CD4-positive, alpha-beta T cell treated with Interleukin-17A for 1 hour (primary cell): ENCODE results near the gene RGS7.
"Not testable (repeated sequence)": the region's sequence is repeated elsewhere in the genome, so short reads cannot be mapped to it uniquely, and the experiment has no call there.

Source experiments
- DNase-seq: peaks from one replicate; pipeline ENCODE4 v3.0.0-alpha.2; 2020

Gene RGS7

DNA sequence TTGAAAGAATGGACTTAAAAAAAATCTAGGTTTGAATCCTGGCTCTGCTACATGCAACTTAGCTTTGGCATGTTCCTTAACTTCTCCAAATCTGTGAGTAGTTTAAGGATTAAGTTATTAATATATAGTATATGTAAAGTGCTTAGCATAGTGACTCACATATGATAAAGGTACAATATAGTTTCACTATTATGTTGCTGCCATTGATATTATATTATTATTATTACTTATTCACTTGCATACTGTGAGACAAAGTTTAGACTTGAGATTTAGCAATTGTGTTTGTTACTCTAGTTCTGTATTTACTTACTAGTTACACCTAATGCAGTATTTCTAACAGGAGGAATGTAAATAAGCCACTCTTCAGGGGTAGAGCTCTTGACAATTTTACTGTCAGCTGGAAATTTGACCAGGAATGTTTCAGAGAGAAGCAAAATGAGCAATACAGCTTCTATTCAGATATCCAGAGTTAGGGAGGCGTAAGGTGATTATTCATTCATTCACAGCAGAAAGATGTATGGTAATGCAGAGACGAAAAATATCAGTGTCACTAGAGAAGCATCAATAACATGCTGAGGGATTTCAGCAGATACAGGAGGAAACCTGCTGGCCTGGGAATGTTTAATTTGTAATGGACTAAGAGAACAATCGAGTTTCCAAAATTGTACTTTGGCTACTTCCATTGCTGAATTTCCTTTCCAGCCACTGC lies 25.5 kb downstream of the RGS7 start:
- DNase-seq, result no peak

DNA sequence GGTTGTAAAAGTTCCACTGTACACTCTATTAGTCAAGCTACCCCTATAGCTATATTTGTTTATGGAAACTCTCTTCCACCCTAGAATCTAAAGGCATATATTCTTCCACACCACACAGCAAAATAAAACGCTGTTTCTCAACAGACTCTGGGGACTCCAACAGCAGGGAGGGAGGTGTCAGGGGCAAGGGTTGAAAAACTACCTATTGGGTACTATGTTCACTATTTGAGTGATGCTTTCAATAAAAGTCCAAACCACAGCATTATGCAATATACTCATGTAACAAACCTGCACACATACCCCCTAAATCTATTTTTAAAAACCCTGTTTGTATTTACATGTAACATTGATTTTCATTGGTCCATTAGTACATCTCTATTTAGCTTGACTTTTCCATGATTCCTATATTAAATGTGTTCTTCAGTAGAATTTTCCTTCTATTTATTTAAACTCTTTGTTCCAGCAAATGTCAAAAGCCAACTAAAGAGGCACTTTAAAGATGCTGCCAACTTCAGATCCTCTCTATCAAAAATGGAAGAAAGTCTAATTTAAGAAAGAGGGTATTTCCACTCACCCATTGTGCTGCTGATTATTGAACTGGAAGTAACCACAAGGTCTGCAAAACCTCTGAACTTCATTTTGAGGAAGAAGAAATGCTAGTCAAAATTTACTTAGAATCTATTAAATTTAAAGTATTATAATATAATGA lies 26.2 kb downstream of the RGS7 start:
- DNase-seq, result no peak

DNA sequence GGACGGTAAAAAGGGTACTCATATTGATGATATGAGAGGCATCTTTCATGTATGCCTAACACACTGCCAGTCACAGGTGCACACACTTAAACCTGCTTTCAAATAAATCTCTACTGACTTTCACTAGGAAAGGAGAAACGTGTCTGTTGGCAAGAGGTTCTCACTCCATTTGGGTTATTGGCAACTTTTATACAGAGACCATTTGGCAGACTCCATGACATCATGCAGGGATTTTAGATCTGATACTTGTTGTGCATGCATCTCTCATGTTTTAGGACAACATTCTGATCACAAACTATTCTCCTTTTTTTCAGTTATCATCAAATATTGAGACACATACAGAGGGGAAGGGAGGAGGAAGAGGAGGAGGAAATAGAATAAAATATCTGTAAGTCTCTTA lies 31.5 kb downstream of the RGS7 start:
- DNase-seq, result no peak

DNA sequence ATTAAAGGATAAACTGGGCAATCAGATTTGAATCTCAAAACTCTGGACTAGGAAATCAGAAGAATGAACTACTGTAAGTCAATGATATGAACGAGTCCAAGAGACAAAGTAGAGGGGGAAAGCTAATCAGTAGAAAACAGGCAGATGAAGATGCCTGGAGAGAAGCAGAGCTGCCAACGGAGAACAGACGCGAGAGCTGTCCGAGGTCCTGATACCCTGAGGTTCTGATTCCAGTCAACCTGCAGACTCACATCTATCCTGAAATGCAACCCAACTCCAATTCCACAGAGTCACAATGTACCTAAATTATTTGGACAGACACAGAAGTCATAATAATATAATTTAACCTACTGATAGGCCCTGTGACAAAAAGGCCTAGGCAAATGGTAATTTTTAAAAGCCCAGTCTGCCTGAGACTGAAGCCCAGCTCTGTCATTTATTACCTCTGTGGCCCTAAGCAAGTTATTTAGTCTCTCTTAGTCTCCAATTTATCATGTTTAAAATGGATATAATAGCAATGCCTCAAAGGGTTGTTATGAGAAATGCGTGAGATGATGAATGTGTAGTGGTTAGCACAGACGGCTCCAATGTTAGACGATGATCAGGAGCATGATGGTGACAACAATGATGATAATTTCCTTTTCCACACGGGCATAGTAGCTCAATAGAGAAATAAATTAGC lies 33.4 kb downstream of the RGS7 start:
- no peak for DNase-seq

DNA sequence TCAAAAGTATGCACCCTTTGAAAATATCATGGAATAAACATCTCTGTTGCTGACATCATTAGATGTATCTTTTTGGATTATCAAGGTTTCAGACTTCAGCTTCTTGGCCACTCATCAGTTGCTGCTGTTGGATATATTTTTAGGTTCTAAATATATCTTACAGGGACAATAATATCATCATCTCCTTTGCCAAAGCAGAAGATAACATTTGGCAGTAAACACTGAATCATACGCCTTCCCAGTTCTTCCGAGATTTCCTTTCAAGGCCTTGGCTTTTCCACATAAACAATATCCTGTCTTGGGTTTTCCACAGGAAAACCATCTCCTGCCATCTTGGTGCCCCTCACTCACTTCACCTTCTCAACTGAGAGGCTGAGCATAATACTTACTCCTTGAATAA lies 39.3 kb downstream of the RGS7 start:
- no peak for DNase-seq

DNA sequence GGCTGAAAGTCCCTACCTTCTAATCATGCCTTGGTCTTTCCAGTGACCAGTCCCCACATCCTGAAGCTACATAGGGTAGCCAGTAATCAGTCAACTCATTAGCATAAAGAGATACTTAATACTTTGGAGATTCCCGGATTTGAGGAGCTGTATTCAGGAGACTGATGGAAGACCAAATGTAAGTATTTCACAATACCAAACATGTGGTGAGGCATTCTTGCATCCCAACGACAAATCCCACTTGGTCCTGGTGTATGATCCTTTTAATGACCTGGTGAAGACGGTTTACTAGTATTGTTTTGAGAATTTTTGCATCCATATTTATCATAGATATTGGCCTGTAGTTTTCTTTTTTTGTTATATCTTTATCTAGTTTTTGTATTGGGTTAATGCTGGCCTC lies 40.6 kb downstream of the RGS7 start:
- DNase-seq, result no peak

DNA sequence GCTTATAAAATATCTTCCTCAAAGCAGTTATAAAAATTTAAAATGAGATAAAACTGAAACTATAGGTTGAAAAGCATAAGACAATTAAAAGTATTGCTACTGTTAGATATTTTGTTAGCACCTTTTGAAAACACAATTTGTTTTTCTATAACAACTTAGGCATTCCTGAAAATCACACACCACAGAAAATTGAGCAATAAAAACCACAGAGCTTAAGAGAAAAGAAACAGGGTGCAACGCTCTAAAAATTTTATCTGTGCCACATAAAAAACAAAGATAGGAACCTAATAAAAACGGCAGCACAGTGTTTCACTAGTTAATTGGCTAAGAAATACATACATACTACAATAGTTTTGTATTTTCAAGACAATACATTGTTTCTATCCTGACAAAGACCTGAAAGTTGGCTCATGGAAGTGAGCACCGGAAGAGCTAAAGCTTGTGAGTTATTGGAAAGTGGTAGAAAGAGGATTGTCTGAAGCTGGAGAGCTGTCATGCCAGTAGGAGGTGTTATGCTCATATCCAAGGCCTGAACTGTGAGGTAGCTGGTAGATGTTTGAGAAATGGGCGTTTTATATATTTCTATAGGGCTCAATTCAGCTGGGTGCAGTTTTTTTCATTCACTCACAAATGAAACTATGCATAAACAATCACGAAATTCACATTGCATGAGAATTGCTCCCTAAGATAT lies 45.8 kb downstream of the RGS7 start:
- DNase-seq, result no peak

DNA sequence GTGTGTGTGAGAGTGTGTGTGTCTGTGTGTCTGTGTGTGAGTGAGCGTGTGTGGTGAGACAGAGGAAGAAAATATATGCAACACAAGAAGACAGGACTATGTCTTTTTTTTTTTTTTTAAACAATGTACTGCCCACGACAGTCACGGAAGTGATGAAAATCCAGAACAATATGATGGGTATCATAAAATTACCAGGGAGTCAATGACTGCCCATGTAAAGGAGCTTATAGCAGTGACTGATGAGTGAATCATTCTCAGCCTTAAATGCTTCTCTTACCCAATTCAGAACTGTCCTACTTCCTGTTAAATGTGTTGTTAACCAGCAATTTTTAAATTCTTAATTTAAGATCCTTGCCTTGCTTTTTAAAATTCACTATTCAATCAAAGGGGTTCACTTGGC lies 46.6 kb downstream of the RGS7 start:
- DNase-seq, result no peak

DNA sequence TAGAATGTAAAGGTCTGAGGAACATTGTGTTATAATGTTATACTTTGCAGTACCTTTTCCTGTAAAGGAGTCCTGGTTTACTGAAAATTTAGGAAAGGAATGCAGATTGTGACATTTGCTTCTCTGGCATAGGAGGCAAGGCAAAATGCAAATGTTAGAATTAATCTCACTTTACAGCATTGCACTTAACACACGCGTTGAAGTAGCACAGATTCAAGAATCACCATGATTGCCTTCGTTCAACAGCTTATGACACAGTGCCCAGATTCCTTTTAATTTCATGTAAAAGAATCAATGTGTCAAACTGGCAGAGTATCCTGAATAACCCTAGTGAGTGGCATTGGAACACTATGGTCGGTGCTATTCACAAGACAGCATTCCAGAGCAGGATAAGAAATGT lies 47.4 kb downstream of the RGS7 start:
- no peak for DNase-seq

DNA sequence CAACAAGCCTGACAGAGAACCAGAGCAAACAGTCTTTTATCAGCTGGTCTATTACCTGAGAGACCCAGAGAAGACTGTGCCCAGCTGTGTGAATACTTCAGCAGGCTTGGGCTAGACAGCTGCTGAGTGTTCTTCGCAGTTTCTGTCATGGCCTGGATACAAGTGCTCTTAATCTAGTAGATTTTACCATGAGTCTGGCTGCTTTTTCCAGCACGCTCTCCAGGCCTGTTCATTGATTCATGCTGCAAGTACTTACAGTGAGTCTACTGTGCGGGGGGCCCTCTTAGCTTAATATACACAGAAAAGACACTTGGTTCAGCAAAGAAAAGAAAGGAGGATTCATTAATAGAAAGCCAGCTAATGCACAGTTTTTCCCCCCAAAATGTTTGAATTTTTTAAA lies 48.5 kb downstream of the RGS7 start:
- DNase-seq, result no peak

DNA sequence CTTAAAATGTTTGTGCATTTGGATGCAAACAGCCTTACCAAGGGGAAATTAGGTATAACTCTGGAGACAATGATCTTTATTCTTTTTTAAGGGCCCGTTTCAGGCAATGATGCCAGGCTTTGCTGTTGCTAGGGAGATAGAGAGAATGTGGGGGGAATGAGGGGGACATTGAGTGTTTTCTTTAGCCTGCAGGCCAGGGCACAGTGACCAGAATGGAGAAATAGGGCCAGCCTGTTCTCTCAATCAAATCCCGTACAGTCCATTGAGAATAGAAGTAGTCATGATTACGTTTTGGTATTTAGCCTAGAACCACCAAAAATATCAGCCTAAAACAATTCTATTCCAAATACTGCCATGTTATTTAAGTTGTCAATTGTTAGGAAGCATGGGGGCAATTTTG lies 49.0 kb downstream of the RGS7 start:
- DNase-seq, result no peak

DNA sequence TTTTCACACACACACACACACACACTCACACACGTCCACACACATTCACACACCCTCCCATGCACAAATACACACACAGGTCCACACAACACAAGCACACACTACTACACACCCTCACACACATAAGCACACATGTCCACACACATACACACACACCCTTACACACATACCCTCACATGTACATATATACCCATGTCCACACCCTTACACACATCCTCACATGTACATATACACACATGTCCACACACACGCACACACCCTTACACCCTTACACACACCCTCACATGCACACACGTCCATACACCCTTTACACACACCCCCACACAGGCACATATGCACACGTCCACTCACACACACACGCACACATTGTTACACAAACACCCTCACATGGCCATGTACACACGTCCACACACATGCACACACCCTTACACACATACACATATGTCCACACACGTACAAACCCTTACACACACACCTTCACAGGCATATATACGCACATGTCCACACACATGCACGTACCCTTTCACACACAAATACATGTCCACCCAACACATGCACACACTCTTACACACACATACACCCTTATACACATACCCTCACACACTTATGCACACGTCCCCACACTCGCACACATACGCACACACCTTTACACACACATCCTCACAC lies 50.7 kb downstream of the RGS7 start:
- DNase-seq, result no peak

DNA sequence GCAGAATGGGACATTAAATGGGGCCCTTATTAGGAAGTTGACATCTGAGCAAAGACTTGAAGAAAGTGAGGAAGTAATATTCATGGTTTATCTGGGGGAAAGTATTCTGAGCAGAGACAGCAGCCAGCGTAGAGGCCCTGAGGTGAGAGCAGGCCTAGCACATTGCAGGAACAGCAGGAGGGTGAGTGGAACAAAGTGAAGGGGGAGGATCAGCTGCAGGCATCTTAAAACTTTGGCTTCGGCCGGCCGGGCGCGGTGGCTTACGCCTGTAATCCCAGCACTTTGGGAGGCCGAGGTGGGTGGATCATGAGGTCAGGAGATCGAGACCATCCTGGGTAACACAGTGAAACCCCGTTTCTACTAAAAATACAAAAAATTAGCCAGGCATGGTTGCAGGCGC lies 55.0 kb downstream of the RGS7 start:
- DNase-seq, result not testable (repeated sequence)

DNA sequence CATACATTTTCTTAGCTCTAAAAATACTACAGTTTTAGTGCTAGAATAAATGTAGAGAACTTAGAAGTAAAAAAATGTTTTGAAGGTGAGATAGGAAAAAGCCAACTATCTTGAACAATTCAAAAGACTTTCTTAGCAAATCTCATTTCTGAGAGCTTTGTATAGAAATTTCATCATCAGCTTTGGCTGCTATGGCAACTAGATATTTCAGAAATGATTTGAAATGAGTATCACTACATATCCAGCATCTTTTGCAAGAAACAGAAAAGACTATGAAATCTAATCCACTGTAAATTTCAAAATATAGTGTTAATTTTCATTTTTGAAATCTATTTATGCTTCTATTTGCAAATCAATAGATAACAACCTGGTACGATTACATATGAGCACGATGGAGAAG lies 57.7 kb downstream of the RGS7 start:
- DNase-seq, result no peak

DNA sequence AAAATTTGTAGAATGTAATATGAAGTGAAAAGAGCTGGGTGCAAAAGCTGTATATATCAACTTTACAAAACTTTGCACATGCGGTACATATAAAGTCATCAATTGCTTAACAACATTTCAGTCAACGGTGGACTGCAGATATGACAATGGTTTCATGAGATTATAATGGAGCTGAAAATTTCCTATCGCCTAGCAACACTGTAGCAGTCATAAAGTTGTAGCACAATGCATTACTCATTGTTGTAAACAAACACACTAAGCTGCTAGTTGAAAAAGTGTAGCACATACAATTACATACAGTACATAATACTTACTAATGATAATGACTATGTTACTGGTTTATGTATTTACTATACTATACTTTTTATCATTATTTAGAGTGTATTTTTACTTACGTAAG lies 64.0 kb downstream of the RGS7 start:
- no peak for DNase-seq

DNA sequence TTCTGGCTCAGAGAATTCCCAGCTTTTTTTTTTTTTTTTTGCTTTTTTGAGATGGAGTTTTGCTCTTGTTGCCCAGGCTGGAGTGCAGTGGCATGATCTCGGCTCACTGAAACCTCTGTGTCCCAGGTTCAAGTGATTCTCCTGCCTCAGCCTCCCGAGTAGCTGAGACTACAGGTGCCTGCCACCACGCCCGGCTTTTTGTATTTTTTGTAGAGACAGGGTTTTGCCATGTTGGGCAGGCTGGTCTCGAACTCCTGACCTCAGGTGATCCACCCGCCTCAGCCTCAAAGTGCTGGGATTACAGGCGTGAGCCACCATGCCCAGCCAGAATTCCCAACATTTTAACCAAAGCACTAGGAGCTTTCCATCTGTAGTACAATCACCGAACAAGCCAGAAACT lies 65.5 kb downstream of the RGS7 start:
- not testable (repeated sequence) for DNase-seq

DNA sequence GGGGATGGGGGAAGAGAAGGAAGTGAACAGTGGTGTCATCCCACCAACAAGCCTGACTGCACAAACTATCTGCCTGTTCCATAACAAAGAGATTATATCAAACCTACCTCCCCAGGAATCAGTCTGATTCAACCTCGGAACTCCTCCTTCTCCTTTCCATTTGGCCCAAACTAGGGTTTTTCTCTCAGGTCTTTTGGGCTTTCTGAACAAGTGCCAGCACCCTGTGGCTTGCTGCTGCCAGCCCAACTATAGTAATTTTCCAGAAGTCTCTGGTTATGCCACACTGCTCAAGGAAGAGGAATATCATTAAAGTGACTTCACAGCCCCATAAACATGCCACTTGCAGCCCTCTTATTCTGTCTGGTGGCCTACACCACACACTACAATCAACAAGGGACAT lies 70.5 kb downstream of the RGS7 start:
- no peak for DNase-seq

DNA sequence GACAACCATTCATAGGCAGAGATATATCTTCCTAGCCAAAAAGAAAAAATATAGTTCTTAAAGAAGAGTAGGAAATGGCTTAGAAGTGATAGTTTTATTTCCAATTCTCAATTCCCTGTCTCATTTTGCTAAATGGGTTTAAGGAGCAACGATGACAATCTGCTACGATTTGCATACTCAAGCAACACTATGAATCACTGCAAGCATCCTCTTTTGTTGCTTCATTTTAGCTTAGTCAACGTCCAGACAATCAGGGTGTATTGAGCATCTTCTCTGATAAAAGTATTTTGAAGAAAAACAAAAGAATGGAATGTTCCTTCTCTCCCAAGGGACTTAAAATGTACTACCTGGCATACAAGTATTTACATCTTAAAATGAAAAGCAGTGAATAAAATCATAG lies 80.6 kb downstream of the RGS7 start:
- DNase-seq, result no peak

DNA sequence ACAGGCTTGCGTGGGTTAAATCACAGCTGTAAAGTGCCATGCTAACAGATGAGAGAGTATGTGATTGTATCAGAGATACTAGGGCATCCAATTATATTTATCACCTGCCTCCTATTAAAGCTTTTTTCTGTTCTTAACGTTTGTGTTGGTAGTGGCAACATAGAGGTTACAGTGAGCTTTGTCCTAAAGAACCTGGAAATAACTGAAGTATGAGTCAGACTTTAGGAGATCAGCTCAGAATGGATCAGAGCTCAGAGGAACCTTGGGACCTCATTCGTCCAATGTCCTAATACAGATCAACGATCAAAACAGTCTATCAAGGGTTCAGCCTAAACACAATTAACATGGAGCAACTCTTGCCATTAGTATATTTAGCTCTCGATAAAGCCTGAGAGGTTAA lies 81.0 kb downstream of the RGS7 start:
- DNase-seq, result no peak

DNA sequence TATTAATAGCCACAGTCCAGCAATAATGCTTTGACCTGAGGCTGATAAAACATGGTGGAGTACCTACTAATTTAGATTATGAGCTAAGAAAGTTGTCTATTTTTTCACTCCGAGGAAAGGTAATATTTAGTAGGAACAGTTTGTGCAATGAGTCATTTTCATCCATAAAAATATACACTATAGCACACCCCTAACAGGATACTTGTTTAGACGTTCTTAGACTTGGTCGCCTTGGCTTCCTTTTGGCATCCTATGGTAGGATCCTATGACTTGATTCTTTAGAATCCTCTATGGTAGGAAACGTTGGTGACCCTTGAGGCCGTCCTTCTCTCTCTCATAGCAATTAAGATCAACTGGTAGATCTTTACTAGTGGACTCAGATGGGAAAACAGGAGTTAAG lies 81.8 kb downstream of the RGS7 start:
- no peak for DNase-seq

DNA sequence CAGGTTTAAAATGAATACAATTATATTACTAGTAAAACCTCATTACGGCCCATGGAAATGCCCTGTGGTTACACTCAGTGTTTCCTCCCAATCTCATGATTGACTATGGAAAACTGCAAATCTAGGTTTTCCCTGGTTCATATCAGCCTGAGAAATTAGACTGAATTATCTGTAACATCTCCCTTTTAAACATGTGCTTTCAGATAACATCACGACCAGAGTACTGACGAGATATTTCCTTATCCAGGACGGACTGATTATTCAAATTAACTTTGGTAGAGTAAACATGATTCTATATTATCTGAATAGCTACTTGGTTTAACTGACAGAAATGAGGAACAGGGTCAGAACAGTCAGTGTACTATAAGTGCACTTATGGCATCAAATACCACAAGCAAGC lies 82.3 kb downstream of the RGS7 start:
- no peak for DNase-seq

DNA sequence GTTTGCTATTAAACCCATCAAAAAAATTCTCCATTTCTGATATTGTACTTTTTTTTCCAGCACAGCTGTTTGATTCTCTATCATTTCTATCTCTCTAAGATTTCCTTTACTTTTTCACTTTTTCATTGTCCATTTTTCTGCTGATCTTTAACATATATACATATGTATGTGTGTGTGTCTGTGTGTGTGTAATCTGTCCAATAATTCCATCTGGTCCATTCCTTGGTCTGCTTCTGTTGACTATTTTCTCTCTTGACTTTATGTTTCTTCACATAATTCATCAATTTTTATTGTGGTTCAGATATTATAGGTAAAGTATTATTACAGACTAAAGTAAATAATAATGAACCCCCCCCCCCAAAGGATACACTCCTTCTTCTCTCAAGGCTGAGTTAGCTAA lies 84.2 kb downstream of the RGS7 start:
- DNase-seq, result no peak

DNA sequence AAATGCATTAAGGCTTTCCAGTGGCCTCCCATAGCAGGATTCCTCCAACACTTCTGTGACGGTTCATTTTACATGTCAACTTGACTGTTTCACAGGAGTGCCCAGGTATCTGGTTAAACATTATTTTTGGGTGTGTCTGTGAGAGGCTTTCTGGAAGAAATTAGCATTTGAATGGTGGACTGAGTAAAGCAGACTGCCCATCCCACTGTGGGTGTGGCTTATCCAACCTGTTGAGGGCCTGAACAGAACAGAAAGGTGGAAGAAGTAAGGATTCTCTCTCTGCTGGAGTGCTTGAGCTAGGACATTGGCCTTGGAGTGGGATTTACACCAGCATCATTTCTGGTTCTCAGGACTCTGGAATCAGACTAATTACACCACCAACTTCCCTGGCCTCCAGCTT lies 85.6 kb downstream of the RGS7 start:
- no peak for DNase-seq
